Measurements from ENCODE around the gene SVOPL. TPM values are rescaled to one million over a fixed set of nuclear protein-coding genes. Genes with fewer than 3 reads are reported as not detected.

Gene SVOPL
- total and polyA plus RNA-seq, 10 of the 15 experiments (the other 5 are each of a cell fraction or from before 2014, with no cell fraction given), result 0.15 TPM; not detected in 9

GRCh38 chr7:138662991-138663320, 38.2 kb downstream of the SVOPL start:
- no peak overlapping the region for H3K4me2 ChIP-seq (ENCODE audit: control insufficient read depth, insufficient read depth)
- H2AFZ ChIP-seq (ENCODE audit: control insufficient read depth, low read depth, low read length), result no peak overlapping the region
- TF ChIP-seq ETV6 (conservative IDR thresholded peaks at IDR 0.05 in 1 of 2, IDR thresholded peaks at IDR 0.05 in 1 of 2; ENCODE audit: borderline replicate concordance in 1 of 2, low read depth in 1 of 2) (no peak), NR2F1 (conservative IDR thresholded peaks at IDR 0.05) (no peak), IKZF1 (conservative IDR thresholded peaks at IDR 0.05) (no peak), LARP7 (IDR thresholded peaks at IDR 0.05) (no peak), MAX (IDR thresholded peaks at IDR 0.05; ENCODE audit: low read depth, low read length) (no peak)
- CTCF ChIA-PET, result no interaction called here
- BruUV-seq (replicated peaks), result no TSS peak
- no peak for ATAC-seq
- no peaks in the 10 kb centered on the region for H3K27me3 ChIP-seq (replicated peaks in 1 of 2; ENCODE audit: control insufficient read depth in 2 of 2, insufficient read depth in 2 of 2, low read length in 1 of 2)
- intact Hi-C loops (cut with micrococcal nuclease; ENCODE audit: unreplicated experiment) (no loop called here), in situ Hi-C loops (cut with MboI) (no loop called here)
- no peaks in the 10 kb centered on the region for H4K20me1 ChIP-seq (ENCODE audit: control insufficient read depth, insufficient read depth)
- H3K4me1 ChIP-seq (ENCODE audit: control insufficient read depth, insufficient read depth, low read length), result no peaks in the 10 kb centered on the region
- POLR2A ChIA-PET, result no interaction called here
- H3K9ac ChIP-seq (ENCODE audit: control insufficient read depth, insufficient read depth, low read length), result no peak overlapping the region
- SMC1A ChIA-PET (ENCODE audit: uncharacterized antibody, unreplicated experiment), result no interaction called here
- H3K27ac ChIP-seq (ENCODE audit: control insufficient read depth, insufficient read depth), result no peak overlapping the region
- H3K79me2 ChIP-seq (ENCODE audit: control insufficient read depth, insufficient read depth, low read length), result no peaks in the 10 kb centered on the region
- DNase-seq (ENCODE audit: low read depth, low spot score), result no peak
- 28% methylated on average over 6 of the region's 6 CpGs for whole genome bisulfite sequencing (ENCODE audit: insufficient coverage, insufficient replicate concordance, low lambda C conversion rate, missing lambda C conversion rate)
- RAD21 ChIA-PET (ENCODE audit: unreplicated experiment), result no interaction called here
- no peak for FAIRE-seq
- no peak overlapping the region for H3K4me3 ChIP-seq
- H3K36me3 ChIP-seq (ENCODE audit: control insufficient read depth in 2 of 2, insufficient read depth in 2 of 2, low read length in 1 of 2), result no peaks in the 10 kb centered on the region
- no peaks in the 10 kb centered on the region for H3K9me3 ChIP-seq (replicated peaks; ENCODE audit: control insufficient read depth, insufficient read depth, low read length)

GRCh38 chr7:138662076-138662990, 38.8 kb downstream of the SVOPL start:
- ChIA-PET POLR2A (no interaction called here), CTCF (no interaction called here), RAD21 (ENCODE audit: unreplicated experiment) (no interaction called here), SMC1A (ENCODE audit: uncharacterized antibody, unreplicated experiment) (no interaction called here)
- in situ Hi-C loops (cut with MboI) (no loop called here), intact Hi-C loops (cut with micrococcal nuclease; ENCODE audit: unreplicated experiment) (no loop called here)
- no peaks in the 10 kb centered on the region for H3K9me3 ChIP-seq (replicated peaks; ENCODE audit: control insufficient read depth, insufficient read depth, low read length)
- H3K27ac ChIP-seq (ENCODE audit: control insufficient read depth, insufficient read depth), result no peak overlapping the region
- H3K4me1 ChIP-seq (ENCODE audit: control insufficient read depth, insufficient read depth, low read length), result no peaks in the 10 kb centered on the region
- no peaks in the 10 kb centered on the region for H3K36me3 ChIP-seq (ENCODE audit: control insufficient read depth in 2 of 2, insufficient read depth in 2 of 2, low read length in 1 of 2)
- no peak overlapping the region for H3K4me3 ChIP-seq
- no peaks in the 10 kb centered on the region for H3K27me3 ChIP-seq (replicated peaks in 1 of 2; ENCODE audit: control insufficient read depth in 2 of 2, insufficient read depth in 2 of 2, low read length in 1 of 2)
- BruUV-seq (replicated peaks), result no TSS peak
- no peak overlapping the region for H3K4me2 ChIP-seq (ENCODE audit: control insufficient read depth, insufficient read depth)
- no peak overlapping the region for H3K9ac ChIP-seq (ENCODE audit: control insufficient read depth, insufficient read depth, low read length)
- no peaks in the 10 kb centered on the region for H4K20me1 ChIP-seq (ENCODE audit: control insufficient read depth, insufficient read depth)
- H2AFZ ChIP-seq (ENCODE audit: control insufficient read depth, low read depth, low read length), result no peak overlapping the region
- FAIRE-seq (no peak), DNase-seq (ENCODE audit: low read depth, low spot score) (no peak), ATAC-seq (no peak)
- 16% methylated on average over 5 of the region's 5 CpGs for whole genome bisulfite sequencing (ENCODE audit: insufficient coverage, insufficient replicate concordance, low lambda C conversion rate, missing lambda C conversion rate)
- no peaks in the 10 kb centered on the region for H3K79me2 ChIP-seq (ENCODE audit: control insufficient read depth, insufficient read depth, low read length)
- TF ChIP-seq SKIL (IDR thresholded peaks at IDR 0.05; ENCODE audit: low read depth, poor library complexity, severe bottlenecking) (no peak), FOXM1 (IDR thresholded peaks at IDR 0.05; ENCODE audit: low read depth, low read length) (no peak), MTA2 (IDR thresholded peaks at IDR 0.05; ENCODE audit: low read depth) (no peak), BCLAF1 (IDR thresholded peaks at IDR 0.05) (no peak), SREBF1 (IDR thresholded peaks at IDR 0.05; ENCODE audit: low read length) (no peak), DPF2 (IDR thresholded peaks at IDR 0.05) (no peak), SP1 (IDR thresholded peaks at IDR 0.05; ENCODE audit: low read depth, low read length) (no peak)
